Measurements from ENCODE around the gene ACY1. TPM values are rescaled to one million over a fixed set of nuclear protein-coding genes. Genes with fewer than 3 reads are reported as not detected.

Gene ACY1
- total and polyA plus RNA-seq, 10 of the 15 experiments (the other 5 are each of a cell fraction or from before 2014, with no cell fraction given) = 18.5 to 42.2 (median 27.8) TPM

- WGBS (ENCODE audit: insufficient coverage, insufficient replicate concordance, low lambda C conversion rate, missing lambda C conversion rate) = 64% methylated on average over 9 of the region's 9 CpGs
- Histone ChIP-seq H3K4me2 (ENCODE audit: control insufficient read depth, insufficient read depth) (no peak overlapping the region), H3K4me1 (ENCODE audit: control insufficient read depth, insufficient read depth, low read length) (peaks cover 9% of the 10 kb centered on the region), H3K79me2 (ENCODE audit: control insufficient read depth, insufficient read depth, low read length) (no peaks in the 10 kb centered on the region), H4K20me1 (ENCODE audit: control insufficient read depth, insufficient read depth) (no peaks in the 10 kb centered on the region), H3K36me3 (ENCODE audit: control insufficient read depth in 2 of 2, insufficient read depth in 2 of 2, low read length in 1 of 2) (no peaks in the 10 kb centered on the region), H3K4me3 (no peak overlapping the region), H3K9ac (ENCODE audit: control insufficient read depth, insufficient read depth, low read length) (no peak overlapping the region), H3K27me3 (replicated peaks in 1 of 2; ENCODE audit: control insufficient read depth in 2 of 2, insufficient read depth in 2 of 2, low read length in 1 of 2) (no peaks in the 10 kb centered on the region), H3K9me3 (replicated peaks; ENCODE audit: control insufficient read depth, insufficient read depth, low read length) (no peaks in the 10 kb centered on the region; the same call in 2 of the 3 replicates), H2AFZ (ENCODE audit: control insufficient read depth, low read depth, low read length) (no peak overlapping the region), H3K27ac (ENCODE audit: control insufficient read depth, insufficient read depth) (no peak overlapping the region)
- FAIRE-seq (no peak), DNase-seq (ENCODE audit: low read depth, low spot score) (no peak), ATAC-seq (no peak)
- RAD21 ChIA-PET (ENCODE audit: unreplicated experiment) = interaction anchor here (1.0 to 1.5 kb wide), 3 partner anchors 25 to 28 kb away, joined by 3 to 8 read pairs (median 4); no protein-coding TSS in a partner anchor
- in situ Hi-C loops (cut with MboI) = no loop called here
- intact Hi-C loops (cut with micrococcal nuclease; ENCODE audit: unreplicated experiment) = no loop called here
- POLR2A ChIA-PET = interaction anchor here (1.1 kb wide), 1 partner anchor 24 kb away, joined by 3 read pairs; no protein-coding TSS in a partner anchor
- SMC1A ChIA-PET (ENCODE audit: uncharacterized antibody, unreplicated experiment) = interaction anchor here (0.8 to 1.5 kb wide), 2 partner anchors 24 to 25 kb away, joined by 4 to 6 read pairs; no protein-coding TSS in a partner anchor
- no TSS peak for BruUV-seq (replicated peaks)
- CTCF ChIA-PET = interaction anchor here (0.8 to 1.3 kb wide), 3 partner anchors 23 to 25 kb away, joined by 3 read pairs; no protein-coding TSS in a partner anchor
- TF ChIP-seq SRF (IDR thresholded peaks at IDR 0.05; ENCODE audit: low read depth in 2 of 2, low read length in 2 of 2) (no peak), NFXL1 (IDR thresholded peaks at IDR 0.05; ENCODE audit: borderline replicate concordance) (no peak), RB1 (IDR thresholded peaks at IDR 0.05; ENCODE audit: borderline replicate concordance) (no peak), FOXK2 (IDR thresholded peaks at IDR 0.05) (no peak), RBBP5 (conservative IDR thresholded peaks at IDR 0.05) (no peak), SPI1 (IDR thresholded peaks at IDR 0.05; ENCODE audit: borderline replicate concordance, insufficient read depth, low read depth, low read length) (no peak), SUPT20H (IDR thresholded peaks at IDR 0.05; ENCODE audit: borderline replicate concordance, control insufficient read depth, low read depth, low read length) (no peak), ZBTB4 (CRISPR knock-in tag; IDR thresholded peaks at IDR 0.05) (no peak), IRF4 (IDR thresholded peaks at IDR 0.05; ENCODE audit: low read depth, low read length) (no peak), NKRF (conservative IDR thresholded peaks at IDR 0.05) (no peak), FOS (IDR thresholded peaks at IDR 0.05; ENCODE audit: borderline replicate concordance, extremely low read depth, insufficient read length) (no peak), ATF2 (IDR thresholded peaks at IDR 0.05; ENCODE audit: low read length) (no peak), TCF3 (IDR thresholded peaks at IDR 0.05; ENCODE audit: borderline replicate concordance, insufficient read depth, low read depth, low read length) (no peak), RAD21 (IDR thresholded peaks at IDR 0.05; ENCODE audit: insufficient read depth, low read depth, low read length) (no peak), ZNF207 (IDR thresholded peaks at IDR 0.05; ENCODE audit: borderline replicate concordance) (no peak), CEBPB (IDR thresholded peaks at IDR 0.05; ENCODE audit: borderline replicate concordance in 1 of 2, low read depth in 2 of 2, low read length in 2 of 2) (no peak), SREBF2 (IDR thresholded peaks at IDR 0.05; ENCODE audit: low read length) (no peak)
These were observed 45.7 kb downstream of the ACY1 start for GRCh38 chr3:52029053-52029452.

All from GM12878 (cell line).